GM19372 (cell line): Measurements from ENCODE around the gene CDH12.
"Not testable (repeated sequence)": the region's sequence is repeated elsewhere in the genome, so short reads cannot be mapped to it uniquely, and the experiment has no call there.

Experiments used
- ATAC-seq: cut with Tn5 transposase; IDR thresholded peaks from one replicate; pipeline ENCODE4 v1.9.1; 2021; ENCODE audit warnings: mild to moderate bottlenecking, low read depth, moderate library complexity; ENCODE audit not compliant: unreplicated experiment

CDH12 gene

DNA sequence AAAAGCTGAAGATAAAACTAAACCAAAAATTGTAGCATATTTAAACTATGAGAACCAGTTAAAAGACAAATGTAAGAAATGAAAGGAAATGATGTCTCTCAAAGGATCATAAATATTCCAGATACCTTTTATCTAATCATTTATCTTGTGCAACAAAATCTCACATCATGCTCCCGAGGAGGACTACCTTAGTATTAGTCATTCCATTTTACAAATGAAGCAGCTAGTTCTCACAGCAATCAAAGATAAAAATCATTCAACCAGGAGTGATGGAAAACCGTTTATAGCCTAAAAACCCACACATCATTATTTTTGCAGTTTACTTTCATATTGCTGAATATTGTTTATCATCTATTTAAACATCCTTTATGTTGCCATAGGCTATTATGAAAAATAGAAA, 190.0 kb downstream of the CDH12 start:
- ATAC-seq, result no peak

DNA sequence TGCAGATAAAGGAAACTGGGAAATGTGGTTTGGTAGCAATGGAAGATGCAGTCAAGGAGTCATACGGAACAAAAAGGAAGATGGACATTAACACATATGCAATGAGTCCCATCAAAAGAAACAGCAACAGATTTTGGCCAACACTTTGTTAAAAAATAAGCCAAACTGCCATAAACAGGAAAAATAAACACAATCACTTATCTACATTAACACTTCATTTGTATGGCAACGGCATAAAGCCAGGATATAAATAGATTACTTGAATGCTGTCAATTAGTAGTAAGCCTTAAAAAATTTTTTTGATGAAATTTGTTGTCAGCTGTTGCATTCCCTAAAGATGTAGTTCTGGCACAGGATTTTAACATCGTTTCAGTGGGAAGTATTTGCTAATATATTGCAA, 190.8 kb downstream of the CDH12 start:
- no peak for ATAC-seq

DNA sequence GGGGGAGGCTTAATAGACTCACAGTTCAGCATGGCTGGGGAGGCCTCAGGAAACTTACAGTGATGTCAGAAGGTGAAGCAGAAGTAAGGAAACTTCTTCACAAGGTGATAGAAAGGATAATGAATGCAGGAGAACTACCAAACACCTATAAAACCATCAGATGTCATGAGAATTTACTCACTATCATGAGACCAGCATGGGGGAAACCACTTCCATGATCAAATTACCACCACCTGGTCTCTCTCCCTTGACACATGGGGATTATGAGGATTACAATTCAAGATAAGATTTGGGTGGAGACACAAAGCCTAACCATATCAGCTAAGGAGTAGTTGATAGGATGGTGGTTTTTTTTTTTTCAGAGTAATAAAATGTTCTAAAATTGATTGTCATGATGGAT, 201.8 kb downstream of the CDH12 start:
- ATAC-seq, result no peak

DNA sequence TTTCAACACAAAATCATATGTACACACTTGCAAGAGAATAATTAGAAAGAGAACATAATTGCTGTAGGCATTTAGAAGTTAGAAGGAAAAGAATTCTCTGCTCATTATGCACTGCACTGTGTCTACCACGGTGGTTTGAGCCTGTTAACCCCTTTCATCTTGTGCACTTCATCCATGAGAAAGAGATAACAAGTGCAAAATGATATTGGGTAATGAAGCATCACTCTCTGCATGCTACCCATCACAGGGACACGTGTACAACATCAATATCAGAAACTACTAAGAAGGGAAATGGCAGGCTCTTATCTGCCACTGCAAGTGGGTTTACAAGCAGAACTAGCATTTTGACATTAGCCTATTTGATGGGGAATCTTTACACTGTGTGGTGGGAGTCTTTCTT, 202.6 kb downstream of the CDH12 start:
- no peak for ATAC-seq

DNA sequence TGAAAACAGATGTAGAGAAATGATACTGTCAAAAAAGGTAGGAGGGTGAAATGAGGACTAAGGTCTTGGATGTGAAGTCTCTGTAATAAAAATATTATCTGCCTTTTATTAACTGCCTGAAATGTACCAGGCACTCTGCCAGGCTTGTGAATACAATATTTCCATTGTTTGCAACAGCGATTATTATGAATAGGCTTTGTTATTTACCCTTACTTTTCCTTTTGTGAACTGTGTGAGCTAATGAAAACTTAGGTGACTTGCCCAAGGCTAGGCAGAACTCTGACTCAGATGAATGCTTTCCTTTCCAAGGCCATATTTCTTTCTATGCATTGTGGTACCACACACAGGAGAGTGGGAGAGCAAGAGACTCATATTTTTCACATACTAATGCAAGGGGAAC, 204.1 kb downstream of the CDH12 start:
- no peak for ATAC-seq

DNA sequence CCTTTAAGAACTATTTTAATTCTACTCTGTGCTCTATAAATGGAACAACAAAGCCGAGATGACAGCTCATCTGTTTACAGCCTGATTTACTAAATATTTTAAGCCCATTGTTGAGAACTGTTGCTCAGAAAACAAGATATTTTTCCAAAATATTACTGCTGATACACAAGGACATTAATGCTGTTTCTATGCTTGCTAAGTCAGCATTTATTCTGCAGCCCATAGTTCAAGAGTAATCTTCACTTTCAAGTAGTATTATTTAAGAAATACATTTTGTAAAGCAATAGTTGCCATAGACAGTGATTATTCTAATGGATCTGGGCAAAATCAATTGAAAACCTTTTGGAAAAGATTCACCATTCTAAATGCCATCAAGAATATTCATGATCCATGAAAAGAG, 208.3 kb downstream of the CDH12 start:
- no peak for ATAC-seq

DNA sequence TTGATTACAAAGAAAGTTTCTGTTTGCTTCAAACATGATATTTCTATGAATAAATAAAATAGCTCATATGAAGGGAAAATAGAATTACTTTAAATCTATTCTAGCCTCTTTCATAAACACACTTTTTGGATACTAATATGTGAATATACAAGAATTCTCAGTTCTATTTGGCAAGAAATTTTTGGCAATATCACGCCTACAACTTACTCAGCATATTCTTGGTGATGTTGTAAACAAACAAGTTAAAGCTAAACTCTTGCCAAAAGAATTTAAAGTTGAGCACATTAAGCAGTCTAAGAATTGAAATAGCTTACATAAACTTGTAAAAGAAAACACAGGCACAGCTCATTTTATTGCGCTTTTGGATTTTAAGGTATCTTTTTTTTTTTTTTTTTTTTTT, 209.8 kb downstream of the CDH12 start:
- no peak for ATAC-seq

DNA sequence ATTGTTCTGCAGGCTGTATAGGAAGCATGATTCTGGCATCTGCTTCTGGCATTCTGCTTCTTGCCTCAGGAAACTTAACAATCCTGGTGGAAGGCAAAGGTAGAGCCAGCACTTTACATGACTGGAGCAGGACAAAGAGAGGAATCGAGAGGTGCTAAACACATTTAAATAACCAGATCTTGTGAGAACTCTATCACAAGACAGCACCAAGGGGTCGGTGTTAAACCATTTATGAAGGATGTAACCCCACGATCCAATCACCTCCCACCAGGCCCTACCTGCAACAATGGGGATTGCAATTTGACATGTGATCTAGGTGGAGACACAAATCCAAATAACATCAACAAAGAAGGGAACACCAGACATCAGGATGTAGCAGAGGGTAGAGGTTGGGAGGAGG, 221.5 kb downstream of the CDH12 start:
- no peak for ATAC-seq

DNA sequence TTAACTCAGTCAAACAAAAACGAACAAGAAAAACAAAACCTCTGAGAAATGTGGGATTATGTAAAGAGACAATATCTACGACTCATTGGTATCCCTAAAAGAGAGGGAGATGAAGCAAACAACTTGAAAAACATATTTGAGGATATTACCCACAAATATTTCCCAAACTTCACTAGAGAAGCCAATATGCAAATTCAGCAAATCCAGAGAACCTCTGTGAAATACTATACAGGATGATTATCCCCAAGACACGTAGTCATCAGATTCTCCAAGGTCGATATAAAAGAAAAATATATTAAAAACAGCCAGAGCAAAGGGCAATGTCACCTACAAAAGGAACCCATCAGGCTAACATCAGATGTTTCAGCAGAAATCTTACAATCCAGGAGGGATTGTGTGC, 226.1 kb downstream of the CDH12 start:
- no peak for ATAC-seq

DNA sequence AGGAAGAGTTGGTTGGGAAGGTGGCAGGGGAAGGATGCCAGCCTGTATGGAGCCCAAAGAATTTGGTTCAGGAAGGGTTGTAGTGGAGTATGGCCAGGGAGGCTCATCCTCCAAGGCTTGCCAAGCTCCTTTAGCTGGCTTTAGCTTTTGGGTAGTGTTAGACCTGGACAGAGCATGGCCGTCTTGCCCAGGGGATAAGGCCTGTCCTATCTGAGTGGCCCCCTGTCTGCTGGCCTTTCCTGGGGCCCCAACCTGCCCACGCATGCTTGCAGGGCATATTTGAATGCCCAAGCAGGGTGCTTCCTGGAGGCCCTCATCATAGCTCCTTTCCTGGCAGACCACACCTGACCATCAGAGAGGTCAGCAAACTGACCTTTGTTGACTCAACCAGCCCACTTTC, 227.7 kb downstream of the CDH12 start:
- ATAC-seq, result no peak

DNA sequence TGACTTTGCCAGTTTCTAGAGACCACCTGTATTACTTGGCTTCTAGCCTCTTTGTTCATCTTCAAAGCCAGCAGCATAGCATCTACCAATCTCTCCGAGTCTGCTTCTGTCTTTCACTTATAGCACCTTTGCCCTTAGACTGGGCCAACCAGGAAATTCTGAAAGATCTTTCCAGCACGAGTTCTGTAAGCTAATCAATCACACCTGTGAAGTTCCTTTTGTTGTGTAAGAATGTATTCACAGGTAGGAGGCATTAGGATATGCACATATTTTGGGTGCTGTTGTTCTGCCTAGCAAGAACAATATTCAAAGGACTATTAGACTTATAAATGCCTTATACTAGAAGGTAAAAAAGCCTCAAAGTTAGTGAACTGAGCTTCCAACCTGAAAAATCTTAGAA, 232.1 kb downstream of the CDH12 start:
- no peak for ATAC-seq

DNA sequence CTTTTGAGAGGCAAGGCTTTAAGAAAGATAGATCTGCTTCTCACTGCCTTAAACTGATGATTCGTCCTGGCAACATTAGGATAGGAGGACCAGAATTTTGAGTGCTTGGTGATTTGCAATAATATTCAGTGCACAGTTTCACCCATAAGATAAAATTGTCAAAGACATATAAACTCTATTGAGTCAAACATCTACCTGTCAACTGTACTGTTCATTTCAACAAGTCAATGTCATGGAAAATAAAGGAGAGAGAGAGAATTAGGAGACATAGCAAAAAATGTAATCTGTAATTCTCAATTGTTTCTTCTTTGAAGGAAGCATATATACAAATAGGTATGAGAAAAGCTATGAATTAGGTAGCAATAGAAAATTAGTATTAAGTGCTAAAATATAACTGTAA, 237.2 kb downstream of the CDH12 start:
- ATAC-seq, result no peak

DNA sequence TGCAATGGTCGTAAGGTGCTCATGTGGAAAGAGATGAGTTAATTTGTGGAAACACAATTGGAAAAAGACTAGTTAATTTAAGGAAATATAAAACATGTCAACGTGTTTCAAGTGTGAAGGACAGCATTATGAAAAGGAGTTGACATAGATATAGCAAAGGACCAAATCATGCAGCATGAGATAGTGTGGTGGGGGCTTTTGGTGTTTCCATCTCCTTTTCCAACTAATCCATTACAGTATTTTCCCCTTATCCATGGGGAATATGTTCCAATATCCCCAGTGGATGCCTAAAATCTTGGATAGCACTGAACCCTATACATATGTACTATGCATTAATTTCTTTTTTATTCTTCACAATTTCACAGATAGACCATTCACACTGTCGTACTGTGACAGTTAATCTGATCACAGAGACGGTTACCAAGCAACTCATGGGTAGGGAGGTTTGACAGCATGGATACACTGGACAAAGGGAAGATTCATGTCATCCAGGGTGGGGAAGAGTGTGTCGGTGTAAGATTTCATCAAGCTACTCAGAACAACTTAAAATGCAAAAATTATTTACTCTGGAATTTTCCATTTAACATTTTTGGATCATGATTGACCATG, 238.6 kb downstream of the CDH12 start:
- ATAC-seq, result no peak

DNA sequence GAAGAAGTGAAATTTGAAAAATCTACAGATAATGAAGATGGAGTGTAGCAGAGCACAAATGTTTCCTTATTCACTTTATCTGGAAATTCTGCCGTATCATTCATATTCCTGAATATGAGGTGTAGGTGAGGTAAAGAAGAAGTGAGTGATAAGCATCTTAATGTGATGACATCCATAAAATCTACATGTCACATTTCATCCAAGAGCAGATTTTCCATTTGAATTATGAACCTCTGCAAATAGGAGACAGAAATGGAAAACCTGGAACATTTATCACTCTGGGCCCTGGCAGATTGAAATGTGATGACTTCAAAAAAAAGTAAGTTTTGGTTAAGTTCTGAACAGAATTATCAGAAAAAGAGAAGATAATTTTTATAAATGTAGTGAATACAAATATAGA, 240.2 kb downstream of the CDH12 start:
- ATAC-seq, result no peak

DNA sequence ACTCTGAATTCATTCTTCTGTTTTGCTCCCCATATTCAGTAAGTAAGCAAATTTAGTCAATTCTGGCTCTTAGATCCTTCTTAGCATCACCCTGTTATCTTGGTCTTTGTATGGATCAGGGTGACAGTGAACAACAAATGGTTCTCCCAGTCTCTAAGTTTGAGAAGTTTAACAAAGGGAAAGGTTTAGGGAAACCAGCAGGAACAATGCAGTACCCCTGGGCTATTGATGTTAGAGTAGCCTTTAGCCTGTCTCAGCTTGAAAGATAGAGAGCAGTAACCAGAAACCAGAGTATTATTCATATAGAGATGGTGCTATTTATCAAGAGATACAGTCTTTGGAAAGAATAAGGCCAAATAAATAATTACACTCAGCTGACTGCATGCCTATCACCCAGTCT, 241.8 kb downstream of the CDH12 start:
- ATAC-seq, result no peak

DNA sequence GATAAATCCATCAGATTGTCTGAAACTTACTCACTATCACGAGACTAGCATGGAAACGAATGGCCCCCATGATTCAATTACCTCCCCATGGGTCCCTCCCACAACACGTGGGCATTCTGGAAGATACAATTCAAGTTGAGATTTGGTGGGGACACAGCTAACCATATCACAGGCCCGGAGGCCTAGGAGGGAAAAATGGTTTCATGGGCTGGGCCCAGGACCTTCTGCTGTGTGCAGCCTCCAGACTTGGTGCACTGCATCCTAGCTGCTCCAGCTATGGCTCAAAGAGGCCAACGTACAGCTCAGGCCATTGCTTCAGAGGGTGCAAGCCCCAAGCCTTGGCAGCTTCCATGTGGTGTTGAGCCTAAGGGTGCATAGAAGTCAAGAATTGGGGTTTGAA, 245.6 kb downstream of the CDH12 start:
- ATAC-seq, result not testable (repeated sequence)

DNA sequence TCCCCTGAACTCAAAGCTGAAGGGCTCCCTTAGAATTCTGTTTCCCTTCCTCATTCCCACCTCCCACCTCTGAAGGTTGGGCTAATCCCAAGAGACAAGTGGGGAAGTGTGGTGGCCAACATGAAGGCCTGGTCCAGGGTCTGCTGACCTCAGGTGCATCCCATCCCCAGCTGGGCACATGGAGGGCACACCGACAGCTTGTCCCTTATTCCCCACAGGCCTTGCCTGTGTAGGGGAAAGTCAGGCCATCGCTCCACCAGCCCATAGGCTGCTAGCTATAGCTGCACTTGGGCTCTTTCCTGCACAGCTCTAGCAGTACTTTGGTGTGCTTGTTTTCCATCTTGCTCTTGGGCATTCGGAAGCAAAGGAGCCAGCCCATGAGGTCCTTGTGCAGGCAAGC, 247.7 kb downstream of the CDH12 start:
- ATAC-seq, result no peak

DNA sequence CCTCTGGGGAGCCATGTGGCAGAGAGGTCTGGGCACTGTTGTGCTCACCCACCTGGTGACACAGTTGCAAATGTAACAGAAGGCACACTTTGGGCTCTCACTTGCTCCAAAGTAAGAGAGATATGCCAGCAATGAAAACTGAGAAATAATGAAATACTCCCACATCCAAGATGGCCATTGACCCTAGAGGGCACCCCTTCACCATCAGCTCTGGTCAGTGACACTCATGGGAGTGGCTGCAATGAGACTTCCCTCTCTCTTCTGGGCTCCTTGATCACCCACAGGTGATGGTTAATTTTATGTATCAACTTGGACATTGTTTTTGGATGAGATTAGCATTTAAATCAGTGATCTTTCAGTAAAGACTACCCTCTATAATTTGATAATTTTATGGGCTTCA, 248.4 kb downstream of the CDH12 start:
- no peak for ATAC-seq

DNA sequence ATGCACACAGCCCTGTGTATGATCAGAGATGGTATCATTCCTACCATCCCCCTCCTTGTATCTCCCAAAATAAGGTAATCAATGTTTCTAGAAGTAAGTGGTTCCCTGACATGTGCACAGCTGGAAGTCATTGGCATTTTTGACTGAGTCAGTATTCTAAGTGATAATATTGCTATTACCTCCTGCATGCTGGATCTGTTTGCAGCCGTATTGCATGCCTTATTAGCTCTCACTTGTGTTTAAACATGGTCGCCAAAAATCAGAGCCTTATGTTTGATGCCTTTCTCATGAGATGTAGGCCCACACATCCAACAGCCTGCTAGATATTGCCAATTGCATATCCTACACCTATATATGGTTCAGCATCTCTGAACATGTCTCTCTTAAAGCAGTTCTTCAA, 254.3 kb downstream of the CDH12 start:
- ATAC-seq, result no peak

DNA sequence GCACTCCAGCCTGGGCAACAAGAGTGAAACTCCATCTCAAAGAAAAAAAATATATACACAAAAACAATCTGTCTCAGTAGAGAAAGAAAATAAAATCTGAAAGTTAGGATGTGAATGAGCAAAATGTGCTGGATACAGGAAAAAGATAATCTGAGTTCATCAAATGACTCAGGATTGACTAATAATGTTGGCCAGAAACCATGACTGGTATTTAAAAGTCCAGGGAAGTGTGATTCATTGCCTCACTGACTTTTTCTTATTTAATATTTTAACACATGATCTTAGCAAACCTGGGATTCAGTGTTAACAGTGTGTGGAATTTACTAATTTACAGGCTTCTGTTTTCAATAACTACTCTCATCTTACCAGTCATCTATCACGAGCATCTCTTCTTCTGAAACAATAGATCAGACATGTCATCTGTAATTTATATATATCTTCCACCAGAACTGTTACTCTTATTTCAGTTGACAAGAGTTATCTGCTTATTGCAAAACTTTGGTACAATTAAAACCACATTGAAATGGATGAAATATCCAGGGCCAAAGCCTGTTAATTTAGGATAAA, 256.7 kb downstream of the CDH12 start:
- no peak for ATAC-seq

DNA sequence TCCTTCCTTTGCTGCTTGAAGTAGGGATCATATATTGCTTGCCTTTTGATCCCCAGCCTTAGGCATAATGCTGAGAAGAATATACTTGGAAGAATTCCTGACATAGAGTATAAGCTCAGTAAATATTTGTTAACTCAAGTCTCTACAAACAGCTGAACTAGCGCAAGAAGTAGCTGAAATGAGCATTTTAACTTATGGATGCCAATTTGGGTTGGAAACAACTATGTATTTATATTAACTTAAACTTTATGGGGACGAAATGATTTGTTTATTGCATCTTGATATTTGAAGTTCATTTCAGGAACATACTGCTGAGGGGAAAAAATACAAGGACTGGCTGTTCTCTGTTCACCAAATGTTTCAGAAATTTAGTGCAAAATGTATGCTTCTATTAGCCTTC, 258.7 kb downstream of the CDH12 start:
- no peak for ATAC-seq

DNA sequence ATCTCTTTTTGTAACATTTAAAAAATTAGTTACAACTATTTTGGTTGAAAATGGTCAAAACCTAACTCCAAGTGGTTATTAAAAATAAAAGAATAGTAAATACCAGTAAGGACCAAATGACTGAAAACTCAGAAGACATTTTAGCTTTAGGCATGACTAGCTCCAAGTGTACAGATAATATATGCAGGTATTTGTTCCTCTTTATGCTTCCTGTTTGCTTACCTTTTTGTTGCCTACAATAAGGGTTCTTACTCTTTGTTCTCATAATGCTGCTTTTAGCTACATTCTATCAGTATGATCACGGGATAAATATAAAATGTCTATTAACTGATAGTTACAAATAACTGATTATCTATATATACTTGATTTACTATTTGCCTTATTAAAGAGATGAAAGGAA, 259.6 kb downstream of the CDH12 start:
- no peak for ATAC-seq

DNA sequence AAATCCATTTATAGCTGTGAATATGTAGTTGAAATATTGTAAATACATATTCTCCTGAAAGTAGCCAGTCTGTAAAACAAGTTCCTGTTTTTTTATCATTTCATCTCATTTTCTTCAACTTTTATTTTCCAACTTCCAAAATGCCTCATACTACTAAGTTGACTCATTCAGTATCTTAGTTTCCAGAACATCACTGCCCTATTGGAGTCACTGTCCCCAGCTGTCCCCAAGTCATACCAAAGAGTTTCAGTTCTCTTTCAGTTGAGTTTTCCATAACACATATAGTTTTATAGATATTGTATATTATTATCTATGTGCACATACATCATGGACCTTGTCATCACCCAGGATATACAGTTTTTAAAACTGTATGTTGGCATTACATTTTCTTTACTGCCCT, 261.7 kb downstream of the CDH12 start:
- ATAC-seq, result no peak
